Activated CD8-positive, alpha-beta T cell treated with anti-CD3 and anti-CD28 coated beads for 36 hours (primary cell): ENCODE results near the gene IFT88. TPM values are rescaled to one million over a fixed set of nuclear protein-coding genes. Genes with fewer than 3 reads are reported as not detected.

Source experiments
- ATAC-seq: fragments of 200-7000 bp; cut with Tn5 transposase; one replicate; pipeline ENCODE4 v1.10.0; 2021; ENCODE audit warnings: mild to moderate bottlenecking, moderate library complexity
- CTCF ChIA-PET: fragments of 350-600 bp; sonication (Branson Sonifier 250); formaldehyde crosslinking; loops from one replicate; lab custom pipeline; 2021; ENCODE audit warnings: antibody characterized with exemption; lab: Charles Lee
- POLR2A ChIA-PET: fragments of 350-600 bp; sonication (Branson Sonifier 250); formaldehyde crosslinking; loops from one replicate; lab custom pipeline; 2021; ENCODE audit warnings: antibody characterized with exemption; lab: Charles Lee
- DNase-seq: peaks from one replicate; pipeline ENCODE4 v3.0.0-alpha.2; 2020
- H3K27ac Mint-ChIP-seq: one replicate; pipeline ENCODE4 v1.8.0; 2021; ENCODE audit warnings: mild to moderate bottlenecking, mixed read lengths
- H3K27me3 Mint-ChIP-seq: one replicate; pipeline ENCODE4 v1.8.0; 2021; ENCODE audit warnings: mixed read lengths
- H3K36me3 Mint-ChIP-seq: one replicate; pipeline ENCODE4 v1.8.0; 2021; ENCODE audit warnings: low read depth, mixed read lengths
- H3K4me1 Mint-ChIP-seq: one replicate; pipeline ENCODE4 v1.8.0; 2021; ENCODE audit warnings: low read depth, mixed read lengths
- H3K4me3 Mint-ChIP-seq: one replicate; pipeline ENCODE4 v1.8.0; 2021; ENCODE audit warnings: mild to moderate bottlenecking, moderate library complexity, mixed read lengths
- H3K9me3 Mint-ChIP-seq: one replicate; pipeline ENCODE4 v1.8.0; 2021; ENCODE audit warnings: mixed read lengths
- CTCF ChIP-seq: fragments of 200-600 bp; IDR thresholded peaks from one replicate; pipeline ENCODE4 v1.8.0; 2022; ENCODE audit warnings: antibody characterized with exemption, mild to moderate bottlenecking
- intact Hi-C: fragments of 100-400 bp; cut with micrococcal nuclease; formaldehyde crosslinking; loops from one replicate; pipeline ENCODE4 v1.10.0; 2022
- total RNA-seq, 2 experiments: library from RNA; stranded (reverse); gene quantifications; one replicate each; pipeline ENCODE4 v1.2.3, GENCODE V29; 2021

Gene IFT88
- total RNA-seq, 2 experiments from 2014 or later: 2.2 to 2.5 TPM

DNA sequence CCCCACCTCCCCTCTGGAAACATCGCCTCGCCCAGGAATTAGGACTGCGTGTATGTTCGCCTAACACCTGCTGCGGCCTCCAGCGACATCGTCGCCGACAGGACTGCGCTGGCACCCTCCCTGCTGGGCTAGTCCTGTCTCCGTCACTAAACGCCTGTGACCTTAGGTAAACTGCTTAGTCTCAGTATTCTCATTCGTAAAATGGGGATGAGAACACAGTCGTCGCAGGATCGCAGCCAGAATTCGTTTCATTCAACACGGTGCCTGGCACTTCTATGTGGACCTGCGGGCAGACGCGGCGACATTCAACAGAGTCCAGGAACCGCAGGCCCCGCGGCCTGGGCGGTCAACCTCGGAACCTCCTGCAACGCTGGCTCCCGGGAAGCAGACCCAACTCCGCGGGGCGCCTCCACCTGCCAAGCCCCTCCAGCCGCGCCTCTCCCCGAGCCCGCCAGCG, 41.8 kb upstream of the IFT88 start:
- ChIA-PET POLR2A (interaction anchor here (0.6 kb wide), 1 partner anchor 8 kb away, joined by 3 read pairs; no protein-coding TSS in a partner anchor), CTCF (interaction anchor here (0.9 kb wide), 1 partner anchor 179 kb away, joined by 3 read pairs; the partner anchor contains the start of gene IL17D)
- TF ChIP-seq CTCF: no peak
- Mint-ChIP-seq H3K9me3 (no peaks in the 10 kb centered on the region), H3K27me3 (no peaks in the 10 kb centered on the region), H3K4me1 (peaks cover 30% of the 10 kb centered on the region), H3K4me3 (peak overlapping the region; percentile 78), H3K36me3 (no peaks in the 10 kb centered on the region), H3K27ac (peak overlapping the region; percentile 72)
- intact Hi-C loops: no loop called here
- ATAC-seq (peak; percentile 11), DNase-seq (peak; percentile 27)

DNA sequence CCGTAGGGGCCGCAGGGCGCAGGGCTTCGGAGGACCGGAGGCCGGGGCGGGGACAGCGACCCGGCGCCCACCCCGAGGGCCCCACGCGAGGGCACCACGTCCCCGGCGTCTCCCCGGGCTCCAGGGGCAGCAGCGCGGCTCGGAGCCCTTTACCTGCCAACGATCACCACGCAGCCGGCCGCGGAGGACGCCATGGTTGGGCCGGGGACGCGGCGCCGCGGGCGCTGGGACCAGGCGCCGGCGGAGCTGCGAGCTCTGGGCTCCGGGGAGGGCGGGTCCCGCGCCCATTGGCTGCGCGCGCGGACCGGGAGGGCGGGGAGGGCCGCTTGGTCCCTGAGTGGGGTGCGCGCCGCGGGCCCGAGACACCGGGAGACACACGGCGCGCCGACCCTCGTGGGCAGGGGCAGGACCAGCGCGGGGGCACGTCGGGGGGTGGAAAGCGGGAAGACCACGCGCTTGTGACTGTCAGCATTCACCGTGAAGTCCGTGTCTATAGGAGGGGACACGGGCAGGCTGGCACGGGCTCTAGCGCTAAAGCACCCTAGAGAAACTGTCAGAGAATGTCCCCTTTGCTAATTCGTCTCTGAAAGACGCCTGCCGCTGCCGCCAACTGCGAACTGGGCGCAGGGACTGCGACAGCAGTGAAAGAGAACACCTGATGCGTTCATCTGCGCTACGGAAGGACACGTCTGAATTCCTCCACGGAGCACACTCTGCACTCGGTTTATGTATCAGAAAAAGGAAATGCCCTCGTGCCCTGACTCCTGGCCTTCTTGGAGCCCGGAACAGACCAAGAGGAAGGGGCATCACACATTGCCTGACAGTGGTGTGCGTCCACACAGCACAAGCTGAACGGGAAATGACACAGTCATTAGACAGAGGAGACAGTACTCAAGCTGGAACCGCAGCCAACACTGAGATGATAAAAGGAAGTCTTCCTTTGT, 41.1 kb upstream of the IFT88 start, which contains the start of gene CRYL1:
CRYL1 (minus strand) TSS at position 257 of the 944 bp plus-strand sequence; CDS start at position 194, 63 bp downstream.
- CTCF ChIA-PET: interaction anchor here (0.6 to 1.6 kb wide), 3 partner anchors 31 to 303 kb away, joined by 3 to 4 read pairs (median 4); no protein-coding TSS in a partner anchor
- intact Hi-C loops: no loop called here
- H3K4me1 Mint-ChIP-seq: peaks cover 30% of the 10 kb centered on the region
- peaks cover 6% of the 10 kb centered on the region for H3K27me3 Mint-ChIP-seq
- no peak for TF ChIP-seq CTCF
- POLR2A ChIA-PET: interaction anchor here (1.0 to 1.4 kb wide), 4 partner anchors 43 to 377 kb away, joined by 3 to 5 read pairs (median 3); partner anchors contain the start of gene XPO4
- ATAC-seq (peak; percentile 87), DNase-seq (peak; percentile 67)
- no peaks in the 10 kb centered on the region for H3K9me3 Mint-ChIP-seq
- H3K27ac Mint-ChIP-seq: peak within 1 kb of the TSS; percentile 94
- peak within 1 kb of the TSS; percentile 78 for H3K4me3 Mint-ChIP-seq
- no peaks in the 10 kb centered on the region for H3K36me3 Mint-ChIP-seq

DNA sequence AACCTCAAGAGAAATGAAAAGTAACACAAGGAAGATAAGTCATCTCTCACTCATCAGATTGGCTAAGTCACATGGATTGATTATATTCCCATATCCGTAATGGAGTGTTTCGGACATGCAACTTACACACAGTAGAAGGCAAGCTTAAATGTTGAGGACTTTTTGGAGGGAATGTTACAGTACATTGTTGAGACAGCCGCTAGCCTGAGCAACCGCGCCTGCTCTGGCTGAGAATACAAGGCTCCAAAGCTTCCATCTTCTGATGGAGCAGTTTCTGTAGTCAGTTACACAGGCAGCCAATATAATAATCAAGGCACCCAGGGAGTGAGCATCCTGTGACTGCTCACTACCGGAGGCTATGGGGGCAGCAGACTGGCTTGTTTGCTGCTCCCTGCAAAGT, 40.3 kb upstream of the IFT88 start:
- intact Hi-C loops: no loop called here
- DNase-seq (no peak), ATAC-seq (no peak)
- CTCF ChIA-PET: interaction anchor here (0.6 to 1.6 kb wide), 3 partner anchors 32 to 302 kb away, joined by 3 to 4 read pairs (median 4); no protein-coding TSS in a partner anchor
- Mint-ChIP-seq H3K9me3 (no peaks in the 10 kb centered on the region), H3K4me1 (peaks cover 30% of the 10 kb centered on the region), H3K27me3 (peaks cover 6% of the 10 kb centered on the region), H3K27ac (peak overlapping the region; percentile 94), H3K36me3 (no peaks in the 10 kb centered on the region), H3K4me3 (peak overlapping the region; percentile 78)
- no peak for TF ChIP-seq CTCF
- POLR2A ChIA-PET: interaction anchor here (1.0 to 1.4 kb wide), 4 partner anchors 42 to 376 kb away, joined by 3 to 5 read pairs (median 3); partner anchors contain the start of gene XPO4

DNA sequence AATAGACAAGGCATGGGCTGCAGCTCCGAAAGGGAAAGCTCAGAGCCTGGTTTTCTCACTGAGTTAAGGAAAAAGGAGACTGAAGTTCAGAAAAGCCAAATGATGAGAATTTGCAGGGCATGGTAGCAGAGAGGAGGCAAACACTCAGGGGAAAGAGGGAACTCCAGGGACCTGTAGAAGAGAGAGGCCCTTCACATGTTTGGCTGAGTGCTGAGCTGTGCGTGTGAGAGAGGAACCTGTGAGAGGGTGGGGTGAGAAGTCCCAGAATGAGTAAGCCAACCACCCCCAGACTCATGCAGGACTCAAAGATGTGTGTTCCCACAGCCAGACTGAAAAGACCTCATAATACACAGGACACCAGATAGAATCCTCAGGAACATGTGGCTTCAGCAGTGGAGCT, 38.5 kb upstream of the IFT88 start:
- ATAC-seq (no peak), DNase-seq (peak; percentile 31)
- CTCF ChIA-PET: no interaction called here
- Mint-ChIP-seq H3K27me3 (peaks cover 6% of the 10 kb centered on the region), H3K4me1 (peaks cover 26% of the 10 kb centered on the region), H3K4me3 (no peak overlapping the region), H3K9me3 (no peaks in the 10 kb centered on the region), H3K36me3 (no peaks in the 10 kb centered on the region), H3K27ac (no peak overlapping the region)
- TF ChIP-seq CTCF: no peak
- intact Hi-C loops: no loop called here
- POLR2A ChIA-PET: no interaction called here
